ENCODE data around the gene MCC.

DNA sequence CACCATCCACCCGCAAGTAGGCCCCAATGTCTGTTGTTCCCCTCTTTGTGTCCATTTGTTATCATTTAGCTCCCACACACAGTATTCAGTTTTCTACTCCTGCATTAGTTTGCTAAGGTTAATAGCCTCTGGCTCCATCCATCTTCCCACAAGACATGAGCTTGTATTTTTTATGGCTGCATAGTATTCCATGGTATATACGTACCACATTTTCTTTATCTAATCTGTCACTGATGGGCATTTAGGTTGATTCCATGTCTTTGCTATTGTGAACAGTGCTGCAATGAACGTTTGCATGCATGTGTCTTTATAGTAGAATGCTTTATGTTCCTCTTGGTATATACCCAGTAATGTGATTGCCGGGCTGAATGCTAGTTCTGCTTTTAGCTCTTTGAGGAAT, 361.2 kb downstream of the MCC start:
- TF ChIP-seq, protein P1, sequence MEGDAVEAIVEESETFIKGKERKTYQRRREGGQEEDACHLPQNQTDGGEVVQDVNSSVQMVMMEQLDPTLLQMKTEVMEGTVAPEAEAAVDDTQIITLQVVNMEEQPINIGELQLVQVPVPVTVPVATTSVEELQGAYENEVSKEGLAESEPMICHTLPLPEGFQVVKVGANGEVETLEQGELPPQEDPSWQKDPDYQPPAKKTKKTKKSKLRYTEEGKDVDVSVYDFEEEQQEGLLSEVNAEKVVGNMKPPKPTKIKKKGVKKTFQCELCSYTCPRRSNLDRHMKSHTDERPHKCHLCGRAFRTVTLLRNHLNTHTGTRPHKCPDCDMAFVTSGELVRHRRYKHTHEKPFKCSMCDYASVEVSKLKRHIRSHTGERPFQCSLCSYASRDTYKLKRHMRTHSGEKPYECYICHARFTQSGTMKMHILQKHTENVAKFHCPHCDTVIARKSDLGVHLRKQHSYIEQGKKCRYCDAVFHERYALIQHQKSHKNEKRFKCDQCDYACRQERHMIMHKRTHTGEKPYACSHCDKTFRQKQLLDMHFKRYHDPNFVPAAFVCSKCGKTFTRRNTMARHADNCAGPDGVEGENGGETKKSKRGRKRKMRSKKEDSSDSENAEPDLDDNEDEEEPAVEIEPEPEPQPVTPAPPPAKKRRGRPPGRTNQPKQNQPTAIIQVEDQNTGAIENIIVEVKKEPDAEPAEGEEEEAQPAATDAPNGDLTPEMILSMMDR (IDR thresholded peaks at IDR 0.05), result no peak
- no peak for TF ChIP-seq POLR2A (IDR thresholded peaks at IDR 0.05)
